PC-3 (cell line): ENCODE results near the gene NINL. TPM values are rescaled to one million over a fixed set of nuclear protein-coding genes. Genes with fewer than 3 reads are reported as not detected.

Source experiments
- ATAC-seq: fragments of 200-7000 bp; cut with Tn5 transposase; 2 replicates; pipeline ENCODE4 v1.9.1; 2020; ENCODE audit warnings: mild to moderate bottlenecking, moderate library complexity
- BruUV-seq: library from RNA; stranded (reverse); fragments of 400-500 nt; replicated peaks from 2 replicates; lab custom pipeline; 2021; lab: Mats Ljungman, UMichigan
- CTCF ChIA-PET: fragments of 300-600 bp; sonication (Branson Sonifier 250); formaldehyde crosslinking; loops from one replicate; lab custom pipeline; 2022; ENCODE audit warnings: antibody characterized with exemption; lab: Charles Lee
- POLR2A ChIA-PET: fragments of 300-600 bp; sonication (Branson Sonifier 250); formaldehyde crosslinking; loops from one replicate; lab custom pipeline; 2022; ENCODE audit warnings: antibody characterized with exemption; ENCODE audit not compliant: unreplicated experiment; lab: Charles Lee
- DNase-seq: peaks from one replicate; pipeline ENCODE4 v3.0.0-alpha.2; 2015
- H2AFZ ChIP-seq: fragments of 300-600 bp; sonication (generic); 2 replicates; pipeline ENCODE4 v1.6.0; 2016; ENCODE audit warnings: antibody characterized with exemption, low read length
- H3F3A ChIP-seq: fragments of 300-600 bp; sonication (generic); one replicate; pipeline ENCODE4 v1.6.0; 2017; ENCODE audit warnings: antibody characterized with exemption, low read length, control low read depth, mild to moderate bottlenecking; ENCODE audit not compliant: unreplicated experiment
- H3K27ac ChIP-seq: fragments of 300-600 bp; sonication (generic); 2 replicates; pipeline ENCODE4 v1.5.1; 2016; ENCODE audit warnings: mild to moderate bottlenecking, low read length
- H3K27me3 ChIP-seq: fragments of 300-600 bp; sonication (generic); 2 replicates; pipeline ENCODE4 v1.6.1; 2016; ENCODE audit warnings: low read length, mixed read lengths
- H3K36me3 ChIP-seq: fragments of 300-600 bp; sonication (generic); 2 replicates; pipeline ENCODE4 v1.6.1; 2016; ENCODE audit warnings: low read depth, mixed run types, low read length, mixed read lengths
- H3K4me1 ChIP-seq: fragments of 300-600 bp; sonication (generic); 2 replicates; pipeline ENCODE4 v1.5.1; 2016; ENCODE audit warnings: low read length; ENCODE audit not compliant: insufficient read depth
- H3K4me2 ChIP-seq: fragments of 300-600 bp; sonication (generic); 2 replicates; pipeline ENCODE4 v1.6.0; 2016; ENCODE audit warnings: low read length
- H3K4me3 ChIP-seq: fragments of 300-600 bp; sonication (generic); 2 replicates; pipeline ENCODE4 v1.5.1; 2016; ENCODE audit warnings: mild to moderate bottlenecking, low read length, mixed read lengths
- H3K79me2 ChIP-seq: fragments of 300-600 bp; sonication (generic); 2 replicates; pipeline ENCODE4 v1.6.1; 2017; ENCODE audit warnings: low read length, mixed read lengths
- H3K9ac ChIP-seq: fragments of 300-600 bp; sonication (generic); 2 replicates; pipeline ENCODE4 v1.6.0; 2016; ENCODE audit warnings: mild to moderate bottlenecking, low read length
- H3K9me2 ChIP-seq: fragments of 300-600 bp; sonication (generic); replicated peaks from 2 replicates; pipeline ENCODE4 v1.6.1; 2016; ENCODE audit warnings: mixed run types, low read length, mixed read lengths
- H3K9me3 ChIP-seq: fragments of 300-600 bp; sonication (generic); 2 replicates; pipeline ENCODE4 v1.6.1; 2016; ENCODE audit warnings: low read length, mixed read lengths
- H4K20me1 ChIP-seq: fragments of 300-600 bp; sonication (generic); 2 replicates; pipeline ENCODE4 v1.6.1; 2016; ENCODE audit warnings: low read length, mixed read lengths
- EZH2 ChIP-seq: fragments of 300-600 bp; sonication (generic); IDR thresholded peaks from one replicate; pipeline ENCODE4 v1.6.1; 2017; ENCODE audit warnings: antibody characterized with exemption, mild to moderate bottlenecking, low read length; ENCODE audit not compliant: unreplicated experiment
- EZH2phosphoT487 ChIP-seq: fragments of 300-600 bp; sonication (generic); IDR thresholded peaks from 2 replicates; pipeline ENCODE4 v1.6.1; 2018; ENCODE audit warnings: mild to moderate bottlenecking, antibody characterized with exemption, low read length, borderline replicate concordance
- intact Hi-C: fragments of 100-400 bp; cut with micrococcal nuclease; formaldehyde crosslinking; loops from 2 replicates; pipeline ENCODE4 v1.9.0; 2023
- total RNA-seq: library from RNA; depleted of rRNA; stranded (reverse); fragments of >200 nt; gene quantifications from 2 replicates; pipeline ENCODE4 v1.2.3, GENCODE V29; 2014
- TF ChIP-seq, protein P1 (sequence below): fragments of 300-600 bp; sonication (generic); conservative IDR thresholded peaks from 2 replicates; pipeline ENCODE4 v1.5.1; 2017; ENCODE audit warnings: antibody characterized with exemption, low read depth, mild to moderate bottlenecking, low read length

The NINL gene
- total RNA-seq, 1 experiment from 2014 or later = 6.5 TPM

DNA sequence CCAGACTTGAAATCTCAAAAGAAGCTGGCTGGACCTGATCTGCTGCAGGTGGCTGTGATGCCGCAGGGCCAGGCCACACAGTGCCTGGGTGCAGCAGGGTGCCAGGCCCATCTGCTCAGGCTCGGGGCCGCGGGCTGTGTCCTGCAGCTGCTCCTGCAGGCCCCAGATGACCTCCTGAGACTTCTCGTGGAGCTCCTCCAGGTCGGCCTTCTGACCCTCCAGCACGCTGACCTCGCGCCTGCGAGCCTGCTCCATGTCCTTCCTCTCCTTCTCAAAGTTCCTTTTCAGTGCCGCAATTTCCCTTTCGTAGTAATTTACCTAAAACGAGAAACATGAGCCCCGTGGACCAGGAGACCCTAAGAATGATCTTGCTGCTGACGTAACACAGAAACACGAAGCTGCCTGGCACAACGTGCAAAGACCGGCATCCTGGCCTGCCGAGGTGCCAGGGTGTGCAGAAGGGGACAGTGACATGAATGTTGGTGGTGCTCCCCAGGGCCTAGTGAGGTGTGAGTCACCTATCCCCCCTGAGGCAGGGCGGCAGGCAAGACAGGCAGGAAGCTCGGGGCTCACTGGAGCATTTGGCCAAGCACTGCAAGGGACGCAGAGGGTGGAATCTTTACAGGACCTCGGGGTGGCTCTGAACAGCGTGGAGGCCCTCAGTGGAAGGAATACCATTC is 106.3 kb downstream of the NINL start:
- H3K79me2 ChIP-seq = no peaks in the 10 kb centered on the region
- intact Hi-C loops = no loop called here
- H3K36me3 ChIP-seq = no peaks in the 10 kb centered on the region
- no peak overlapping the region for H3K9ac ChIP-seq
- no peak overlapping the region for H3K27ac ChIP-seq
- no peaks in the 10 kb centered on the region for H3K9me3 ChIP-seq
- TF ChIP-seq, protein P1, sequence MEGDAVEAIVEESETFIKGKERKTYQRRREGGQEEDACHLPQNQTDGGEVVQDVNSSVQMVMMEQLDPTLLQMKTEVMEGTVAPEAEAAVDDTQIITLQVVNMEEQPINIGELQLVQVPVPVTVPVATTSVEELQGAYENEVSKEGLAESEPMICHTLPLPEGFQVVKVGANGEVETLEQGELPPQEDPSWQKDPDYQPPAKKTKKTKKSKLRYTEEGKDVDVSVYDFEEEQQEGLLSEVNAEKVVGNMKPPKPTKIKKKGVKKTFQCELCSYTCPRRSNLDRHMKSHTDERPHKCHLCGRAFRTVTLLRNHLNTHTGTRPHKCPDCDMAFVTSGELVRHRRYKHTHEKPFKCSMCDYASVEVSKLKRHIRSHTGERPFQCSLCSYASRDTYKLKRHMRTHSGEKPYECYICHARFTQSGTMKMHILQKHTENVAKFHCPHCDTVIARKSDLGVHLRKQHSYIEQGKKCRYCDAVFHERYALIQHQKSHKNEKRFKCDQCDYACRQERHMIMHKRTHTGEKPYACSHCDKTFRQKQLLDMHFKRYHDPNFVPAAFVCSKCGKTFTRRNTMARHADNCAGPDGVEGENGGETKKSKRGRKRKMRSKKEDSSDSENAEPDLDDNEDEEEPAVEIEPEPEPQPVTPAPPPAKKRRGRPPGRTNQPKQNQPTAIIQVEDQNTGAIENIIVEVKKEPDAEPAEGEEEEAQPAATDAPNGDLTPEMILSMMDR = no peak
- TF ChIP-seq EZH2phosphoT487 = no peak
- TF ChIP-seq EZH2 = no peak
- H3F3A ChIP-seq = no peaks in the 10 kb centered on the region
- no peak overlapping the region for H2AFZ ChIP-seq
- no peak overlapping the region for H3K4me2 ChIP-seq
- POLR2A ChIA-PET = no interaction called here
- no peak for DNase-seq
- H3K9me2 ChIP-seq = no peaks in the 10 kb centered on the region
- no peaks in the 10 kb centered on the region for H4K20me1 ChIP-seq
- no peak for ATAC-seq
- no peaks in the 10 kb centered on the region for H3K27me3 ChIP-seq
- H3K4me3 ChIP-seq = no peak overlapping the region
- BruUV-seq = no TSS peak
- H3K4me1 ChIP-seq = peaks cover under 1% of the 10 kb centered on the region; the same call in 1 of the 2 replicates
- CTCF ChIA-PET = no interaction called here

GRCh38 chr20:25477014-25477882 is 108.1 kb downstream of the NINL start:
- no peaks in the 10 kb centered on the region for H3K79me2 ChIP-seq
- no peak overlapping the region for H3K27ac ChIP-seq
- ATAC-seq (no peak), DNase-seq (no peak)
- no TSS peak for BruUV-seq
- no peak overlapping the region for H2AFZ ChIP-seq
- intact Hi-C loops = no loop called here
- H3K36me3 ChIP-seq = no peaks in the 10 kb centered on the region
- no peaks in the 10 kb centered on the region for H3K9me3 ChIP-seq
- TF ChIP-seq EZH2 (no peak), EZH2phosphoT487 (no peak)
- TF ChIP-seq, protein P1 = no peak
- POLR2A ChIA-PET = interaction anchor here (0.6 kb wide), 1 partner anchor 24 kb away, joined by 9 read pairs; no protein-coding TSS in a partner anchor
- no peak overlapping the region for H3K4me2 ChIP-seq
- no peaks in the 10 kb centered on the region for H3K4me1 ChIP-seq
- H3K9ac ChIP-seq = no peak overlapping the region
- H3K27me3 ChIP-seq = no peaks in the 10 kb centered on the region
- H3K4me3 ChIP-seq = no peak overlapping the region
- H3K9me2 ChIP-seq = no peaks in the 10 kb centered on the region
- H3F3A ChIP-seq = no peaks in the 10 kb centered on the region
- CTCF ChIA-PET = no interaction called here
- no peaks in the 10 kb centered on the region for H4K20me1 ChIP-seq
